Thyroid gland (tissue), 4 donors: ENCODE data around the gene TTI1. TPM values are rescaled to one million over a fixed set of nuclear protein-coding genes. Genes with fewer than 3 reads are reported as not detected.

Source experiments
- DNase-seq, 2 donors: peaks; one replicate each; pipeline ENCODE4 v3.0.0-alpha.2; 2019
- H3K27ac ChIP-seq, 3 donors: fragments of 200-600 bp; sonication (generic); 1 replicate in 2 of 3; 2 replicates in 1 of 3; pipeline ENCODE4 v1.5.1; 2016 to 2019; ENCODE audit warnings: mild to moderate bottlenecking in 1 of 3, moderate library complexity in 1 of 3
- H3K27me3 ChIP-seq: fragments of 200-600 bp; sonication (generic); one replicate; pipeline ENCODE4 v1.5.1; 2019
- H3K36me3 ChIP-seq, 2 donors: fragments of 200-600 bp; sonication (generic); one replicate each; pipeline ENCODE4 v1.5.1; 2016 to 2019
- H3K4me1 ChIP-seq, 2 donors: fragments of 200-600 bp; sonication (generic); one replicate each; pipeline ENCODE4 v1.5.1; 2017 to 2019
- H3K4me3 ChIP-seq, 3 donors: fragments of 200-600 bp; sonication (generic); replicated peaks in 1 of 3; 1 replicate in 2 of 3; 2 replicates in 1 of 3; pipeline ENCODE4 v1.5.1; 2016; ENCODE audit warnings: mild to moderate bottlenecking in 1 of 3
- H3K9me3 ChIP-seq: fragments of 200-600 bp; sonication (generic); one replicate; pipeline ENCODE4 v1.5.1; 2017
- CTCF ChIP-seq, 6 experiments: fragments of 200-600 bp in 3 of 6; fragments of 450-650 bp in 3 of 6; sonication (generic) in 3 of 6; IDR thresholded peaks; one replicate each; pipeline ENCODE4 v1.5.1; 2016 to 2019; ENCODE audit warnings: antibody characterized with exemption in 6 of 6, mild to moderate bottlenecking in 2 of 6, inconsistent platforms in 1 of 6, moderate library complexity in 1 of 6
- POLR2A ChIP-seq, 2 donors: fragments of 450-650 bp; IDR thresholded peaks; one replicate each; pipeline ENCODE4 v1.6.1; 2017; ENCODE audit warnings: antibody characterized with exemption in 2 of 2, mild to moderate bottlenecking in 2 of 2, moderate library complexity in 1 of 2
- WGBS, 2 donors: methylation state at CpG; one replicate each; pipeline ENCODE4 v1.1.5; 2017; 5-methylcytosine and 5-hydroxymethylcytosine counted together
- intact Hi-C: fragments of 100-400 bp; cut with DNase I; formaldehyde crosslinking; loops from one replicate; pipeline ENCODE4 v1.15.1; 2023
- total RNA-seq, 4 donors: library from RNA; depleted of rRNA; stranded (reverse); fragments of >200 nt; gene quantifications; one replicate each; pipeline ENCODE4 v1.2.3, GENCODE V29; 2016

TTI1 gene
- total RNA-seq, 4 donors from 2014 or later = 23.0 to 45.0 (median 30.1) TPM

GRCh38 chr20:37979021-37979985 is 54.0 kb downstream of the TTI1 start:
- no peak overlapping the region for H3K27ac ChIP-seq
- H3K4me1 ChIP-seq = peaks cover 25 to 26% of the 10 kb centered on the region in 2 donors
- no peaks in the 10 kb centered on the region for H3K36me3 ChIP-seq
- intact Hi-C loops = no loop called here
- H3K27me3 ChIP-seq = no peaks in the 10 kb centered on the region
- no peak for DNase-seq
- no peak overlapping the region for H3K4me3 ChIP-seq
- 88 to 93% methylated on average over 16 of the region's 16 CpGs for WGBS, 2 donors
- no peak for TF ChIP-seq CTCF (IDR thresholded peaks at IDR 0.05)
- no peak for TF ChIP-seq POLR2A (IDR thresholded peaks at IDR 0.05)
- no peaks in the 10 kb centered on the region for H3K9me3 ChIP-seq

GRCh38 chr20:37977786-37978185 is 55.5 kb downstream of the TTI1 start:
- no peak for DNase-seq
- H3K4me1 ChIP-seq = peaks cover 10 to 12% of the 10 kb centered on the region in 2 donors
- intact Hi-C loops = no loop called here
- TF ChIP-seq POLR2A (IDR thresholded peaks at IDR 0.05) (no peak), CTCF (IDR thresholded peaks at IDR 0.05) (no peak)
- H3K27me3 ChIP-seq = no peaks in the 10 kb centered on the region
- WGBS, 2 donors = 61 to 78% methylated on average over 6 of the region's 6 CpGs
- H3K36me3 ChIP-seq = no peaks in the 10 kb centered on the region
- no peak overlapping the region for H3K27ac ChIP-seq
- H3K9me3 ChIP-seq = no peaks in the 10 kb centered on the region
- no peak overlapping the region for H3K4me3 ChIP-seq

GRCh38 chr20:37977338-37977737 is 55.9 kb downstream of the TTI1 start:
- Histone ChIP-seq H3K27me3 (no peaks in the 10 kb centered on the region), H3K4me1 (peaks cover 6 to 8% of the 10 kb centered on the region in 2 donors), H3K4me3 (no peak overlapping the region), H3K36me3 (no peaks in the 10 kb centered on the region), H3K27ac (no peak overlapping the region), H3K9me3 (no peaks in the 10 kb centered on the region)
- WGBS, 2 donors = 34 to 45% methylated on average over 8 to 11 of the region's 12 CpGs
- no peak for DNase-seq
- intact Hi-C loops = no loop called here
- no peak for TF ChIP-seq CTCF (IDR thresholded peaks at IDR 0.05)
- TF ChIP-seq POLR2A (IDR thresholded peaks at IDR 0.05) = no peak

GRCh38 chr20:37976887-37977286 is 56.4 kb downstream of the TTI1 start:
- WGBS, 2 donors = 50 to 55% methylated on average over 10 of the region's 10 CpGs

More at GRCh38 chr20:37976887-37977286, 56.4 kb downstream of the TTI1 start:
- H3K4me3 ChIP-seq = no peak overlapping the region
- intact Hi-C loops = no loop called here
- no peaks in the 10 kb centered on the region for H3K27me3 ChIP-seq
- TF ChIP-seq CTCF (IDR thresholded peaks at IDR 0.05) (no peak), POLR2A (IDR thresholded peaks at IDR 0.05) (no peak)
- H3K36me3 ChIP-seq = no peaks in the 10 kb centered on the region
- no peak overlapping the region for H3K27ac ChIP-seq
- H3K9me3 ChIP-seq = no peaks in the 10 kb centered on the region
- no peak for DNase-seq
- peaks cover 1 to 6% of the 10 kb centered on the region in 2 donors for H3K4me1 ChIP-seq
